Measurements from ENCODE around the gene RNF166. TPM values are rescaled to one million over a fixed set of nuclear protein-coding genes. Genes with fewer than 3 reads are reported as not detected.
"Not testable (repeated sequence)": the region's sequence is repeated elsewhere in the genome, so short reads cannot be mapped to it uniquely, and the experiment has no call there.

Gene RNF166
- polyA plus RNA-seq, 4 donors: 13.3 to 24.8 (median 20.5) TPM

- no peak for DNase-seq (ENCODE audit: low read depth in 4 of 4, low spot score in 3 of 4)
Measured at GRCh38 chr16:88678224-88678979, 27.8 kb downstream of the RNF166 start.

GRCh38 chr16:88677721-88678120, 28.5 kb downstream of the RNF166 start:
- DNase-seq (ENCODE audit: low read depth in 4 of 4, low spot score in 3 of 4): no peak

DNA sequence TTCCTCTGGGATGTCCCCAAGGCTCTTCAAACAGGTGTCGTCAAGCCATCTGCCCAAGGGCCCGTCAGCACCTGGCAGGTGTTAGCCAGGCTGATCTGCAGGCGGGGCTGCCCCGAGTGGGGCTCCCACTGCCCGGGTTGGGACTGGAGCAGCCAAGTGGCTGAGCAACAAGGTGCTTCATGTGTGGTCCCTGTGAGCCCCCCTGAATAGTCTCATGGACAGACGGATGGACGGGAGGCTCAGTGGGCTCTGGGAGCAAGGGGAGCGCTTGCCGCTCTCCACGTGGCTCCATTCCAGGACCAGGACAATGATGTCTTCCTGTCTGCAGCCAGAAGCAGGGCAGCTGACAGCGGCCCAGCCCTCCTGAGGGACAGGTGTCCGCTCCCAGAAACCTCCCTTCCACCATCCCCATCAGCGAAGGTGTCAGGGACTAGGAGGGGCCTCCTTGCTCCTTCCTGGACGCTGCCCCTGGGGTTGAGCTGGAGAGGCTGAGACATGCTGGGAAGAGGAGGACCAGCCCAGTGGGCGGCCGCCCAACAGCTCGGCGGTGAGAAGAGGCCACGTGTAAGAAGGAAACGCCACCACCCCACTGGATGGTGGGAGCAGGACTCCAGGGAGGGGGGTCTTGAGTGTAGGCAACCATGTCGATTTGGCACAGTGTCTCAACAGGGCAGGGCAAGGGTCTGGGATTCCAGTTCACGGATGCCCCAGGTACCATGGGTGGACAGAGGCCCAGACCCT, 29.5 kb downstream of the RNF166 start:
- no peak for DNase-seq (ENCODE audit: low read depth in 4 of 4, low spot score in 3 of 4)

DNA sequence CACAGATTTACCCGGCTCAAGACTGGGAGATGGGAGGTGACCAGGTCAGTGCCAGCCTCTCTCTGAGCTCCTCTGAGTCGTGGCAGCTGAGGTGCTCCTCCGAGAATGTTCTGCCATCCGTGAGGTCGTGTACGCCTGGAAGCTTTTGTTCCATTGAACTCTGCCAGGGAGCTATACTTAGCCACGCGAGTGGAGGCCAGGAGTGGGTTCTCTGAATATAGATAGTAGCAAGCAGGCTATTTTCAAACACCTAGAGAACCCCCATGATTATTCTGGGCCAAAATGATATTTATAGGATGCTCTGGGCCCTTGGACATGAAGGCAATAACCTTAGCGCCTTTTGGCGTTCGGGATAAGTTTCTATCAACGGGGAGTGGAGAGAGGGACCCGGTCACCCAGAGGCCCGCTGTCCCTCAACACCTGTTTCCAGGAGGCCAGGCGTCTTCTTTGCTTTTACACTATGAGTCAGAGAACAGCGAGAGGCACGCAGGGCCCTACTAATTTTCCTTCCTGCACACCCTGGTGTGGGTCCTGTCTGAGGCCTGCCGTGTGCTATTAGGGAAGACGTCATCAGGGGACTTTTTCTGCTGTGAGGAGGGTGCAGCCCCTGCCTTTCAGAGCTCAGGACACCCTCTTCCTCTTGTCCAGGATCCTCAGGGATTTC, 32.4 kb downstream of the RNF166 start:
- no peak for DNase-seq (ENCODE audit: low read depth in 4 of 4, low spot score in 3 of 4)

GRCh38 chr16:88672776-88673175, 33.4 kb downstream of the RNF166 start:
- DNase-seq (ENCODE audit: low read depth in 4 of 4, low spot score in 3 of 4): no peak

DNA sequence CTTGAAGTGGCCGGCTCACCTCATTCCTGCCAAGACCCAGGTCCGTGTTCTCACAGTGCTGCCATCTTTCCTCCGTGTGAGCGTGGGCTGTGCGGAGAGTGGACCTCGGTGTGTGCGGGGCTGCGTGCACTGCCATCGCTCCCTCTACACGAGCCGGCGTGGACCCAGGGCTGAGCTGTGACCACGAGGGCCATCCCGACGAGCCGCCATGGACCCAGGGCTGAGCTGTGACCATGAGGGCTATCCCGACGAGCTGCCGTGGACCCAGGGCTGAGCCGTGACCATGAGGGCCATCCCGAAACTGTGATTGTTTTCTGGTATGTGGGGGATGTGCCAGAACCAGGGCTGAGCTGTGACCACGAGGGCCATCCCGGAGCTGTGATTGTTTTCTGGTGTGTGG, 34.4 kb downstream of the RNF166 start:
- no peak for DNase-seq (ENCODE audit: low read depth in 4 of 4, low spot score in 3 of 4)

DNA sequence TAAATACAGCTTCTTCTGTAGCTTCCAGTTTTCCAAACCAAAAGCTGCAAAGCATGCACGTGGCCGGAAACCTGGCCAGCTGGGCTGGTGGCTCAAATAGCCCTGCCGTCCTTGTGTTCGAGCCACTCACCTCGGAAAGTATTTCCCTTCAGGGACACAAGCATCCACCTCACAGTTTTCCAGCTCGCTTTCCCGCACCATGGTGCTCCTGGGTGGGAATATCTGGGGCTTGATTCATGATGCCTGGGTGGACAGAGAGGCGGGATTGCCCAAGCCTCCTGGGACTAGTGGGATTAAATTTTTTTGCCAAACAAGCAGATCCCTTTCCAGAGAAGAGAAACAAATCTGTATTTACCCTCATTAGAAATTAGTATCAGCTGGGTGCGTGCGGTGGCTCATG, 36.2 kb downstream of the RNF166 start:
- no peak for DNase-seq (ENCODE audit: low read depth in 4 of 4, low spot score in 3 of 4)

DNA sequence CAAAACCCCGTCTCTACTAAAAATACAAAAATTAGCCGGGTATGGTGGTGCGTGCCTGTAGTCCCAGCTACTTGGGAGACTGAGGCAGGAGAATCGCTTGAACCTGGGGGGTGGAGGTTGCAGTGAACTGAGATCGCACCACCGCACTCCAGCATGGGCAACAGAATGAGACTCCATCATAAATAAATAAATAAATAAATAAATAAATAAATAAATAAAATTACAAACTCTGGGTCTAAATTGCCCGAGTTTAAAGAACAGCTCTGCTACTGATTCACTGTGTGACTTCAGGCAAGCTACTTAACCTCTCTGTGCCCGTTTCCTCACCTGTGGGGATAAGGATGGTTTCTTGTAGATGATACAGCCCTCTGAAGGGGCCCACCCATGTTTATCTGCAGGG, 36.7 kb downstream of the RNF166 start:
- DNase-seq (ENCODE audit: low read depth in 4 of 4, low spot score in 3 of 4): not testable (repeated sequence)

- DNase-seq (ENCODE audit: low read depth in 4 of 4, low spot score in 3 of 4): no peak
Measured at GRCh38 chr16:88667461-88667860, 38.7 kb downstream of the RNF166 start.

- no peak for DNase-seq (ENCODE audit: low read depth in 4 of 4, low spot score in 3 of 4)
Measured at GRCh38 chr16:88665570-88665969, 40.6 kb downstream of the RNF166 start.

GRCh38 chr16:88665148-88665547, 41.1 kb downstream of the RNF166 start:
- DNase-seq (ENCODE audit: low read depth in 4 of 4, low spot score in 3 of 4): no peak

GRCh38 chr16:88662843-88663606, 43.2 kb downstream of the RNF166 start, which contains the start of gene MVD:
Gene MVD (minus strand): TSS chr16:88663091. CDS start chr16:88663080, 11 bp downstream.
- peak; percentile 92 to 96 (median 94) for DNase-seq (ENCODE audit: low read depth in 4 of 4, low spot score in 3 of 4)

GRCh38 chr16:88662222-88662842, 43.9 kb downstream of the RNF166 start:
- no peak for DNase-seq (ENCODE audit: low read depth in 4 of 4, low spot score in 3 of 4)

DNA sequence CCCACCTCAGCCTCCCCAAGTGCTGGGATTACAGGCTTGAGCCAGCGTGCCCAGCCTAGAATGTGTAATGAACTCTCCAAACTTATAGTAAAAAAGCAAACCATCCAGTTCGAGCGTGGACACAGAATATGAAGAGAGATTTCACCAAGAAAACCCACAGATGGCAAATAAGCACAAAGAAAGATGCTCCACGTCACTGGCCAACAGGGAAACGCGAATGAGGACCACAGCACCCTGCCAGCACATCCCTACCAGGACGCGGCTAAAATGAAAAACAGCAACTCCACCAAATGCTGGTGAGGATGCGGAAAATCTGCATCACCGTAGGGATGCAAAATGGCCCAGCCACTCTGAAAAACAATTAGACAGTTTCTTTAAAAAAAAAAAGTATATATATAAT, 44.7 kb downstream of the RNF166 start:
- DNase-seq (ENCODE audit: low read depth in 4 of 4, low spot score in 3 of 4): no peak

DNA sequence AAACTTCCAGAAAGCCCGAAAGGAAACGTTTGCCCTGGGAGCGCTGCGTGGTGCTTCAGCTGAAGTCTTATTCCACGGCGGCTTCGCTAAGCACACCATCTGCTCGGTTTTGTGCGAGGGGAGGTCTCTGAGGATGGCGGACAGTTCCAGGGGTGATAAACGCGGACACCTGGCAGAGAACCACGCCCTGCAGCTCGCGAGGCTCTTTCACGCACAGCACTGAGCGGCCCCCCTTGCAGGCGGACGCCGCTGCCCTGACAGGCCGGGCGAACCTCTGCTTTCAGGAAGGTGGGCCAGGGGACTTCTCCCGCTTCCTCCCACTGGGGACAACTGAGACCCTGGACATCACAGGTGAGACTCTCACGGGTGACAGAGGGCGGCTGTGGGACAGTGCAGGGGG, 47.0 kb downstream of the RNF166 start:
- DNase-seq (ENCODE audit: low read depth in 4 of 4, low spot score in 3 of 4): no peak

DNA sequence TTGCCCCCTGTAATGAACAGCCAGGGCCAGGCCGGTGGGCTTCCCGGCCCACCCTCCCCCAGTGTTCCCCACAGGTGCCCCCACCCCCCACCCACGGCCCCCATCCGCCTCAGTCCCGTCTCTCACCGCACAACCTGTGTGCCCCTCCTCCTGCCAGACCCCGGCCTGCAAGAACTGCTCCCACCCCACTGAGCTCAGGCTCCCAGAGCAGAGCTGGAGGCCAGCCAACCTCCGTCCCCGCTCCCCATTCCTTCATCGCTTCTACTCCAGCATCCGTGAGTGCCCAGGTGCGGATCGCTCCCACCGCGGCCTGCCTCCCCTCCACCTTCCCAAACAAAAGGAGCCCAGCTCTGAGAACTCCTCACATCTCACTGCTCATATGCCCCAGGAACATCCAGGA, 47.5 kb downstream of the RNF166 start:
- no peak for DNase-seq (ENCODE audit: low read depth in 4 of 4, low spot score in 3 of 4)

GRCh38 chr16:88657371-88657770, 48.8 kb downstream of the RNF166 start:
- no peak for DNase-seq (ENCODE audit: low read depth in 4 of 4, low spot score in 3 of 4)

GRCh38 chr16:88656291-88656980, 49.8 kb downstream of the RNF166 start:
- DNase-seq (ENCODE audit: low read depth in 4 of 4, low spot score in 3 of 4): no peak

DNA sequence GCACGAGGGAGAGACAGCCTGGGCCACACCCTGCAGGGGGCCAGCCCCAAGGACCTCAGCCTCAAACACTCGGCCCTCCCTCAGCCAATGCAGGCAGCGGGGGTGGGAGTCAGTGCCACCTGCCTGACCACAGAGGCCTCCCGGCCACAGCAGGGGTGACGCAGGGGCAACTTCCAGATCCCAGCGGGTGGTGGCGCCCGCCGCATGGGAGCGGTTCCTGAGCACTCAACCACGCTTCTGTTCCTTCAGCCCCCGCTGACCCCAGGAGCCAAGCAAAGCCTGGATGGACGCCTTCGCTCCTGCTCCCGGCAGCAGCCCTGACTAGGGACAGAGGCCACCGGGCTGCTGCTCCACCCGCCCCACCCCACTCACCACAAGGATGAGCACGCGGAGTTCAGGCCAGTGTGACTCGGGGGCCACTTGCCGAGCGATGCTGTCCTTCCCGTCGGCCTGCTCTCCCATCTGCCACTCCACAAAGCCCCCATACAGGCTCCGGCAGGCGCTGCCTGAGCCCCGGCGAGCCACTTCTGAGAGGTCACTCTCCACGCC, 50.4 kb downstream of the RNF166 start:
- DNase-seq (ENCODE audit: low read depth in 4 of 4, low spot score in 3 of 4): no peak

Data from left renal pelvis (tissue), 4 donors.